GM18526 (cell line): Measurements from ENCODE around the gene IMPDH1.

Experiments used
- POLR2A ChIP-seq: IDR thresholded peaks from 3 replicates; pipeline ENCODE4 v1.6.1; 2011; ENCODE audit not compliant: insufficient read length; ENCODE audit errors: extremely low read depth

IMPDH1 gene

DNA sequence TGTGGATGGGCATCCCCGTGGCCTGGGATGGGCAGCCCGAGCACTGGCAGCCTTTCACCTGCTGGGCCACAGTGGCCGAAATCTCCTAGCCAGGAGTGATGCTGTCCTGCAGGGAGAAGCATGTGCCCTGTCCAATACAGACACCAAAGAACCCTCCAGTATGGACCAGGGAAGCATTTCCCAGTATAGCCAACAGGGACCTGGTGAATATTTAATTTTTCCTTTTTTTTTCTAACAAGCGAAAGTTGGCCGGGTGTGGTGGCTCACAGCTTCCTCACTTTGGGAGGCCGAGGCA, 11.0 kb downstream of the IMPDH1 start:
- no peak for TF ChIP-seq POLR2A

DNA sequence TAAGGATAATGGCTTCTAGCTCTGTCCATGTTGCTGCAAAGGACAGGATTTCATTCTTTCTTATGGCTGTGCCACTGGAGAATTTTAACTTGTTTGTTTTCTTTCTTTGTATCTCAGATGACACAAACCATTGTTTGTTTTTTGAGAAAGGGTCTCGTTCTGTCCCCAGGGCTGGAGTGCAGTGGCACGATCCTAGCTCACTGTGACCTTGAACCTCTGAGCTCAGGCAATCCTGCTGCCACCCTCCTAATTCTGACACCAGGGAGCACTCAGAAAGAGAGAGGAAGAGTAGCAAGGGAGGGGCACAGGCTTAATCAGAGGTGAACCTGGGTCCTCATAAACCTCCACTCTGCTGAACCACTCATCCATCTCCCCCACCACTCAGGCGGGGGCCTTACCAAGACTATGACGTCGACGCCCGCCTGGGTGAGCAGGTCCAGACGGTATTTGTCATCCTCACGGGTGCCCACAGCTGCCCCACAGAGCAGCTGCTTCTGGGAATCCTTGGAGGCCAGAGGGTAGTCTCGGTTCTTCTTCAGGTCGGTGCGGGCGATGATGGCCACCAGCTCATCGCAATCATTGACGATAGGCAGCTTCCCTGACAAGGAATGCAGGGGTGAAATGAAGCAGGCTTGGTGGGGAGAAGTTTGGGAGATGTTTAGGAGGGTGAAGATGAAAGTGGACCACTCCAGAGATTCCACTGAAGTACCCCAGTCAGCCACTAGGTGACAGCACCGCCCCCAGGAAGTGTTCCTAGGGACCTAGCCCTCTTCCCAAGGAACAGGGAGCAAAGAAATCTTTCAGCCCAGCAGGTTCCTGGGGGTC, 11.6 kb downstream of the IMPDH1 start:
- no peak for TF ChIP-seq POLR2A

DNA sequence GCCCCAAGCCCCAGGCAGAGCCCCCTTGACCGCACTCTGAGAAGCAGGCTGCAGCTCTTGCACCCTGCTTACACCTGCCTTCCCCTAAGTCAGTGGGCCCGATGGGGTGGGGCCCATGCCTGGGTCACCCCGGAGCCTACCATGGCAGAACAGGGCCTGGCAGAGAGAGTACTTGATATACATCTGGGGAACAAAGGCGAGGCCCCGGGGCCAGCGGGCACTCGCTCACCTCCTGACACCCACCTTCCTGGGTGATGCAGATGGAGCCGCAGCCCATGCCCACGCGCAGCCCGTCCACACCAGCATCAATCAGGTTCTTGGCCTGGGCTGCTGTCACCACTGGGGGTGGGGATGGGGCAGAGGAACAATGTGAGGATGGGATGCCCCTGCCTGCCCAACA, 13.4 kb downstream of the IMPDH1 start:
- no peak for TF ChIP-seq POLR2A

DNA sequence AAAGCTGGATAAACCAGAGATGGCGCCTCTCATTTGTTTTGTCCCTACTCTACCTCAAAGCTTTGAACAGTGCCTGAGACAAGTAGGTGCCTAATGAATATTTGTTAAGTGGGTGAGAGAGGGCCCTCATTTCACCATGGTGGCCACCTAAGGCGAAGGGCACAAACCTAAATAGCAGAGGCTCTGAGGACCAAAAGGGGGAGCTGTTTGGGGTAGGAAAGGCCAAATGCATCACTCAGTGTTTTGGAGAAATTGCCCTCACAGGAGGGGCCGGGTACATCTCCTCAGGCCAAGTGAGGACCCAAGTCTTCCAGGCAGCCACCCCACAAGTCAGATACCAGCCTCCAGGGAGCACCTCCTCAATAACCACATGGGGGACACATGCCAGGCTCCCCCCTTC, 14.0 kb downstream of the IMPDH1 start:
- TF ChIP-seq POLR2A = no peak

DNA sequence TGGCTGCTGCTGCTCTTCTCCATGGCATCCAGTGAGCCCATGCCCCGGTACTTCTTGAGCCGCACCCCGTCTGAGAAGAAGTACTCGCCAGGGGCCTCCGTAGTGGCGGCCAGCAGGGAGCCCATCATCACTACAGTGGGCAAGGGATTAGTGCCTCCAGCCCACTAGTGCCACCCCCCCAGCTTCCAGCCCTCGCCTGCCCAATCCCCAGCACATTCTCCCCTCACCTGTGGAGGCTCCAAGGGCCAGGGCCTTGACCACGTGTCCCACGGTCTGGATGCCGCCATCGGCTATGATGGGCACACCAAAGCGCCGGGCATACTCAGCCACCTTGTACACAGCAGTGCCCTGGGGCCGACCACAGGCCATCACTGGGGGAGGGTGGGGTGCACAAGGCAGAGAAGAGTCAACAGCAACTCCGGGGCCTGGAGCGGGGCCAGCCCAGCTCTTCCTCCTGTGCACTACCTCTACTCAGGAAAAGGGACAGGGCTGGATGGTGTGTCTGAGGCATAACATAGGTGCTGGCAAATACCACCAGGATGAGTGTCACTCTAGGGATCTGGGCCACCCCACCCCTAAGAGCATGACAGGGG, 14.8 kb downstream of the IMPDH1 start:
- TF ChIP-seq POLR2A = no peak

DNA sequence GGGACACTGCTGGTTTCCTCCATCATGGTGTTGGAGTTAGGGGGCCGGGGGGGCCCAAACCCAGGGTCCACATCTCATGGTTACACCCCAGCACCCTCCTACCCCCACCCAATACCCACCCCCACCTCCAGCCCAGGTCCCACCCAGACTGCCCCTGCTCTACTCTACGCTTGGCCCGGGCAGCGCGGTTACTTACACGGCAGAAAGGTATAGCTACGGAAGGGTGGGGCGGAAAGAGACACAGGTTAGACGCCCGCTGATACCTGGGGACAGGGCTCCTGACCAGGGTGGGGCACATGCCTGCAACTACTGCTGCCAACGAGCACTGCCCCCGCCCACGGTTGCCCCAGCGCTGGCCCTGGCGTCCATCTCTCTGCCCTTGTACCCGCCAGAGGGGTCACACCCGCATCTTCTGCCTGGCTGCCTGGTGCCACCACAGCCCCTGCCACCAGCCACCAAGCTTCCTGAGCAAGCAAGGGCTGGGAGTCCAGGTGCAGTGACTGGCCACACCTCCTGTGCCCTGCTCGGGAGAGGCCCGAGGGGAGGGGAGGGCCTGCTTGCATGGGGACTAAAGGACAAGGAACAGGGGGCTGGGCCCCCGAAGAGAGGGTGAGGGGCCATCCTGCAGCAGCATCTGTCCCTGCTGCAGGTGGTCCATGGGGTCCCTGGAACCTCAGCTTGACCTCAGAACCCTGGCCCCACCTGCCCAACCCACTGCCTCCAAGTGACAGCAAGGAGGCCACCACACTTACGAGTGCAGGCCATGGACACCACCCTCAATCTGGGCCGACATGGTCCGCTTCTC, 16.1 kb downstream of the IMPDH1 start:
- no peak for TF ChIP-seq POLR2A

DNA sequence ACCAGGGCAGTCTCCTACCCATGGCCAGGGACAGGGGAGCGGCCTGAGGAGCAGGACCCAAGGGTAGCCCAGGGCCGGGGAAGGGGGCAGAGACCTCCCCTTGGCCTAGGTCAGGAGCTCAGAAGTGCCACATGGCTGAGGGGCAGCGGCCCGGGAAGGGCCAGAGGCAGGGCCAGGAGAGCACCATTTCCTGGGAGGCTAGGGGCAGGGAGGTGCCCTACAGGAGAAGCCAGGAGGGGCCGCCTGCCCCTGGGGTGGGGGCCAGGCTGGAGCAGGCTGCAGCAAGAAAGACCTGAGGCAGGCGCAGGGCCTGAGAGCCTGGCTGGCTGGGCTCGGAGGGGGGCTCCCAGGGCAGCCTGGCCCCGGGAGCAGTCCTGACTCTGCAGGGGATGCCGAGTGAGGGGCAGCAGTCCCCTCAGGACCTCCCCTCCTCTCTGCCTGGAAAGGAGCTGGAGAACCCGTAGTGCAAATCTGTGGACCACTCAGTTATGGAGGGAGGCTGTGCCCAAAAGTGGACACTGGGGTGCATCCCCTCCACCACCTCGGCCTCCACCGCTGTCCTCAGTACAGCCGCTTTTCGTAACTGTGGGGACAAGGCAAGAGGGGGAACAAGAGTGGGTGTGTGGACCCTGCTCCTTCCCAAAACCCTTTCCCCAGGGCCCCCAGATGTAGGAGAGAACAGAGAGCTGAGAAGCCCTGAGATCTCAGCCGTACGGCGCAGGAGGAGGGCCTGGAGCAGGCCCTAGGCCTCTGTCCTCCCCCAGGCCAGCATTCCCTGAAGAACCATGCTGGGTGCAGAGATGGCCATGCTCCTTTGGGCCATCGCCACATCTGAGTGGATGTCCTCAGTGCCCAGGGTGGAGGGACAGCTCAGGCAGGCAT, 17.1 kb downstream of the IMPDH1 start:
- TF ChIP-seq POLR2A = no peak

DNA sequence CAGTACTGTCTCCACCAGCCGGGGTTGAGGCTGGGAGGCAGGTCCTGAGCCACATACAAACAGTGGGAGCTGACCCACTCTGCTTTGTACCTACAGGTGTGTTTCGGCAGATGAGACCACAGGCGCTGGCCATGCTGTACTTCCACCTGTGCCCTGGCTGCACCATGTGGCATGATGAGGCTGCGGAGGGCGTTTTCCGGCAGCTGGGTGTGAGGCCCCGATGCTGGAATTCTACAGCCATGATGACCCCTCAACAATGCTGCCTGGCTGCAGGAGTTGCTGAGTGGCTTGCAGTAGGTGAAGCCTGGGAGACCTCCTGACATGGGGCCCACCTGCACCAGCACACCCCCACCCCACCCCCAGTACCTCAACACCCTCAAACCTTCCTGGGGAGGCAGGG, 18.0 kb downstream of the IMPDH1 start:
- no peak for TF ChIP-seq POLR2A

DNA sequence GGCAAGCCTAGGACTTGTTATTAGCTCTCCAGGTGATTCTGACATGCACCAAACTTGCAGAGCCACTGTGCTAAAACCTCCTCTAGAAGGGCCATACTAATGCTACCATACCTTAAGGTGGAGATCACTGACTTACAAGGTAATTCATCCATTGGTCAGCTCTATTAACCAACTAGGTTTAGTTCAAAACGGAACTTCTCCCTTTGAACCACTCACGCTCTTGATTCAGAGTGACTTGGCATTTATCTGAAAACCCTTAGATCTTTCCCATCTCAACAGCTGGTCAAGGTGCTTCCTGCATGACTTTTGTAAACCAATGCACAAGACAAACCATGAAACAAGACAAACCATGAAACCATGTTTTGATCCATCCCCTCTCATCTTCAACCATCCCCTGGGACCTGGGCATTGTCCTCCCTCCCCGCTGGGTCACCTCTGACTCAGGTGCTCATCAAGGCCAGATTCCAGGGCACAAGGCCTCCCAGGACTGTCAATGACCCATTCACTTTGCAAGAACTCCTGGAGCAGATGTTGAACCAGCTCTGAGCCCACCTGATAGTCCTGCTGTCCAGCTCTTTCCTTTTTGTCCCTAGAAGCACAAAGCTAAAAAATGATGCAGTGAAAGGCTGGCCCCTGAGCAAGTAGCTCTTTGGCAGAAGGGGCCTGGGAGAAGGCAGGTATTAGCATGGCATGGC, 18.8 kb downstream of the IMPDH1 start:
- no peak for TF ChIP-seq POLR2A

DNA sequence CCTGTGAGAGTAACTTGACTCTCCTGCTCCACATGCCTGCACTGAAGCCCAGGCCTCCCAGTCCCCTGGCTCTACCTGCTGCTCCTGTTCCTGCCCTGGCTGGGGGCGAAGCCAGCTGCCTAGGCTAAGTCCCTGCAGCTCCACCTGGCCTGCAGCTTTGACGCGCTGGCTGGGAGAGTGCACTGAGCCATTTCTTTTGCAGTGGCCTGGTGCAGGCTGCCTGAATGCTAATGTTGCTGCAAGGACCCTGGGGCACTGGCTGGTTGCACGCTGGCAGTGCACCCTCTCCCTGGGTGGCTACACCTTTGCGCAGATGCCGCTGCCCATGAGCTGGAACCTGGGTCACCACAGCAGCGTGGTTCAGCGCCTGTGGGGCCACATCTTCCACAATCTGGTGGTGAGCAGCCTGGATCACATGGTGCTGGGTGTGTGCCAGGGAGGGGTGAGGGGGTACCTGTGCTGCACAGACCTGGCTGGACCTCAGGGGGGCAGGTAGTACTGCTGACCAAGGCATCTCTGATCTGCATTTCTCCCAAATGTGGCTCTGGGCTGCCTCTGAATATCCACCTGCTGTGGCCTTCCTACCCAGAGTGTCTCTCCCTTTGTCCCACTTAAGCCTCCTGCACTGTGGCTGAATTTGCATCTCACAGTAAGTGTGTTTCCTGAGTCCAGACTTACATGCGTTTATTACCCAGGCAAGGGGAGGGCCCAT, 20.0 kb downstream of the IMPDH1 start:
- no peak for TF ChIP-seq POLR2A

DNA sequence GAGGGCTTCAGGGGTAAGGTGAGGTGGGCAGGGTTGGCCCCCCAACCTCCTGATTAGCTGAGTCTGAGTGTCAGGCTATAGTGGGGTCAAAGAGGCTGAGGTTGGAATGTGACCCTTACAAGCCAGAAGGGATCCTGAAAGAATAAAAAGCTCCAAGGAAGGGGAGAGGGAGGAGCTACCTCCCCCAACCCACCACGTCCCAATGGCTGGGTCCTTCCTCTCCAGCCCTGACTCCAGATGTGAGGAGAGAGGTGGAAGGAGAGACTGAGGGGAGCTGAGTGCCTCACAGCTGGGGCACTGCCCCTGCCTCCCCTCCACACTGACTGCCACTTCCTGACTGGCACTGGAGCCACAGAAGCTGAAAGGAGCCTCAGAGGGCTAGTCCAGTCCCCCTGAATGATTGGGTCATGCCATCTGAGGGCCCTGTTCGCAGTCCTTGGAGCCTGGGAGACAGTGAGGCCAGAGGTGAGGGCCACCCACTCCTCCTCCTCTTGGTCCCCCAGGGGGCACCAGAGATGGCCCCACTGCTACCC, 20.6 kb downstream of the IMPDH1 start:
- TF ChIP-seq POLR2A = no peak

DNA sequence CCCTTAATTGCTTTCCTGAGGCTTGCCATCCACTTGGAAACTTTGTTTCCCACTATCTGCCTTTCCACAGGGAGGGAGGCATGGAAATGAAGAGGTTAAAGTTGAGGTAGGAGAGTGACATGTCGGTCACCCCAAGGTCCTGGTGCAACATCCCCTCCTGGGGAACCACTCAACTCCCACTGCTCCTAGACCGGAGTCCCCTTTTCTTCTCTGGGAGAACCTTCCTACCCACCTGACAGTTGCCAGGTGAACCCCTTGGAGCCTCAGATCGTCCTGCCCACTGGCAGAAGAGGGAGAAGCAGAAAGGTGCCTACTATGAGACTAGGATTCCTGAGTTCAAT, 21.7 kb downstream of the IMPDH1 start:
- no peak for TF ChIP-seq POLR2A

DNA sequence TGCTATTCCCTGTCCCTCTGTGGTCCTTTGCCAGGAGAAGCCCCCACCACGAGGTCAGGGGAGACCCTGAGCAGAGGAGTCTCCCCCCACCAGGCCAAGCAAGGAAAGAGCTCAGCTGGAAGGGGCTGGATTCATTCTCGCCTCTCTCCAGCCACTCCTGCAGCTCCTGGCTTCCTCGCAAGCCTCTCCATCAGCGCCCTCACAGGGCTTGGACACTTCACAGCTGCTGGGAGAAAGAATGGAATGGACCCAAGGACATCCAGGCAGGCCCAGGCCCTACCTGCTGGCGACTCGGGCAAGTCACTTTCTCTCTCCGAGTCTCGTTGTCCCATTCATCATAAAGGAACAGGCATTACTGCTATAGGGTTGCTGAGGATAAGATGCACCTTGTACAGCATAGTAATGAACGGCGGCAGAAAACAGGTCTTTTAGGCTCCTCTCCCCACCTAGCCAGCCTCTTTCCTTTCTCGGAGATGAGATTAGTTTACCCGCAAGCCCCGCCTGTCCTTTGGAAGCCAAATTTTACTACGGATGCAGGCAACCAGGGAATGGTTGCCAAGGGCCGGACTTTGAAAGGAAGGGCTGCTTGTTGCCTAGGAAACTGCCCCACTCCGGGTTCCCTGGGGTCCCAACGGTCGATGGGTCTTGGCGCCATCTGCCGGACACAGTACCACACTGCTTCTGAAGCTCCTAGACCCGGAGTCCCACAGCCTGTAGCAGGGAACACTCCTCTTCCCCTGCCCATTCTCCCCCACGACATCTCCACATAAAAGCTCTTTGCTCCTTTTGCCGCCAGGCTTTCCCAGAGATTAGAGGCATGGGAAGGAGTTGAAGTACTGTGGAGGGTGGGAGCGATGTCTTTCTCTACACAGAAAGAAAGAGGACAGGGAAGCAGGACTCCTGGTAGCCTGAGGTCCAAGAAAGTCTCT, 22.3 kb downstream of the IMPDH1 start:
- TF ChIP-seq POLR2A = no peak
